ENCODE results near the gene GNB1.
"Not testable (repeated sequence)": the region's sequence is repeated elsewhere in the genome, so short reads cannot be mapped to it uniquely, and the experiment has no call there.

Gene GNB1

GRCh38 chr1:1755852-1756251 lies 135.0 kb downstream of the GNB1 start:
- in situ Hi-C loops (cut with MboI; ENCODE audit: low sequenced_read_pairs, unreplicated experiment), result no loop called here
- no peak for TF ChIP-seq CTCF (IDR thresholded peaks at IDR 0.05; ENCODE audit: borderline replicate concordance, control extremely low read depth, extremely low read depth, insufficient read depth, missing control alignments)
- no peak for DNase-seq (ENCODE audit: low spot score)

- DNase-seq (ENCODE audit: low spot score), result no peak
- TF ChIP-seq CTCF (IDR thresholded peaks at IDR 0.05; ENCODE audit: borderline replicate concordance, control extremely low read depth, extremely low read depth, insufficient read depth, missing control alignments), result no peak
- in situ Hi-C loops (cut with MboI; ENCODE audit: low sequenced_read_pairs, unreplicated experiment), result no loop called here
Measured at GRCh38 chr1:1755426-1755825, 135.5 kb downstream of the GNB1 start.

GRCh38 chr1:1754051-1754815 lies 136.7 kb downstream of the GNB1 start:
- in situ Hi-C loops (cut with MboI; ENCODE audit: low sequenced_read_pairs, unreplicated experiment), result no loop called here
- TF ChIP-seq CTCF (IDR thresholded peaks at IDR 0.05; ENCODE audit: borderline replicate concordance, control extremely low read depth, extremely low read depth, insufficient read depth, missing control alignments), result no peak
- no peak for DNase-seq (ENCODE audit: low spot score)

- no peak for TF ChIP-seq CTCF (IDR thresholded peaks at IDR 0.05; ENCODE audit: borderline replicate concordance, control extremely low read depth, extremely low read depth, insufficient read depth, missing control alignments)
- in situ Hi-C loops (cut with MboI; ENCODE audit: low sequenced_read_pairs, unreplicated experiment), result no loop called here
- no peak for DNase-seq (ENCODE audit: low spot score)
Measured at GRCh38 chr1:1753607-1754005, 137.3 kb downstream of the GNB1 start.

GRCh38 chr1:1752636-1753606 lies 138.0 kb downstream of the GNB1 start:
- in situ Hi-C loops (cut with MboI; ENCODE audit: low sequenced_read_pairs, unreplicated experiment), result no loop called here
- TF ChIP-seq CTCF (IDR thresholded peaks at IDR 0.05; ENCODE audit: borderline replicate concordance, control extremely low read depth, extremely low read depth, insufficient read depth, missing control alignments), result no peak
- DNase-seq (ENCODE audit: low spot score), result no peak

- TF ChIP-seq CTCF (IDR thresholded peaks at IDR 0.05; ENCODE audit: borderline replicate concordance, control extremely low read depth, extremely low read depth, insufficient read depth, missing control alignments), result no peak
- in situ Hi-C loops (cut with MboI; ENCODE audit: low sequenced_read_pairs, unreplicated experiment), result no loop called here
- DNase-seq (ENCODE audit: low spot score), result no peak
Measured at GRCh38 chr1:1752190-1752589, 138.7 kb downstream of the GNB1 start.

- DNase-seq (ENCODE audit: low spot score); in situ Hi-C loops (cut with MboI; ENCODE audit: low sequenced_read_pairs, unreplicated experiment): not testable (repeated sequence)
Measured at GRCh38 chr1:1749941-1750340, 140.9 kb downstream of the GNB1 start.
